ENCODE measurements around the gene TMEM30A. TPM values are rescaled to one million over a fixed set of nuclear protein-coding genes. Genes with fewer than 3 reads are reported as not detected.

Gene TMEM30A
- total and polyA plus RNA-seq, 2 of the 13 experiments (the other 11 are each of a cell fraction or from before 2014, with no cell fraction given) = 17.6 to 54.4 TPM

DNA sequence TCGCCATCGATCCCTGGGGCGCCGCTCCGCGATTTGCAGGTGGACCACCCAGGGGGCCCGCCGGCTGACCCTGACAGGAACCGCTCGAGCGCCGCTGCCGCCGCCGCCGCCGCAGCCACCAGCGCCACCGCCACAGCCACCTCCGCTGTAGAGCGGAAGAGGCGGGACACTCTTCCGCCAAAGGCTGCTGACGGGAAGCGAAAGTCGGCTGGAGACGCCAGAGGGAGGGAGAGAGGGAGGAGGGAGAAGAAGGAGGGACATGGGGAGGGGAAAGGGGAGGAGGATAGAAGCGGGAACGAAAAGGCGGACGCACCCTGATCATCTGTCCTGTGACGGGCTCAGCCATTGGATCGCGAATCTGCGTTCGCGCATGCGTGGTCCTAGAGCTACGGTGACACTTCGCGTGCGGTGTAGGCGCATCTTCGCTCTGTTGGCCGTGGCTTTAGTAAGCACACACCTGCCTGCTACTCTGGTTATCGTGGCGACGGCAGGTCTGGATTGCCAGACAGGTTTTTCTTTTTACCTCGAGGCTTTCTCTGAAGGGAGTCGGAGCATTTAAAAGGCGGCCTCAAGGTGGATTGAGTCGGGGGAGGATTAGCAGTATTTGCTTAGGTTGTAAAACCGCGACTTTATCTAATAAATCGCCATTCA is at the start of gene TMEM30A (continued):
- TF ChIP-seq ZMAT3 (CRISPR knock-in tag; conservative IDR thresholded peaks at IDR 0.05) (peak; percentile 77; the same call in 1 of the 2 replicates), ZBTB26 (CRISPR knock-in tag; IDR thresholded peaks at IDR 0.05; ENCODE audit: borderline replicate concordance) (0 out of 2 replicates have a peak, but pooled peaks have one; percentile 79), ZNF264 (CRISPR knock-in tag; IDR thresholded peaks at IDR 0.05) (no peak), POLR2AphosphoS5 (IDR thresholded peaks at IDR 0.05; ENCODE audit: low read depth, low read length) (peak; percentile 92), ISX (CRISPR knock-in tag; conservative IDR thresholded peaks at IDR 0.05) (no peak), ZNF383 (CRISPR knock-in tag; IDR thresholded peaks at IDR 0.05; ENCODE audit: borderline replicate concordance) (no peak), ZBTB42 (CRISPR knock-in tag; IDR thresholded peaks at IDR 0.05) (no peak), CBX2 (IDR thresholded peaks at IDR 0.05; ENCODE audit: low read depth, low read length) (no peak), CBX2 (CRISPR knock-in tag; IDR thresholded peaks at IDR 0.05; ENCODE audit: low read depth) (no peak), GMEB2 (CRISPR knock-in tag; IDR thresholded peaks at IDR 0.05; ENCODE audit: low read depth) (no peak), NCOA2 (CRISPR knock-in tag; IDR thresholded peaks at IDR 0.05) (no peak), ZNF674 (CRISPR knock-in tag; IDR thresholded peaks at IDR 0.05; ENCODE audit: low read depth) (0 out of 2 replicates have a peak, but pooled peaks have one; percentile 35), CENPBD1 (CRISPR knock-in tag; IDR thresholded peaks at IDR 0.05; ENCODE audit: borderline replicate concordance, low read depth) (no peak), REPIN1 (CRISPR knock-in tag; IDR thresholded peaks at IDR 0.05; ENCODE audit: borderline replicate concordance, low read depth) (peak; percentile 91), PAX8 (CRISPR knock-in tag; IDR thresholded peaks at IDR 0.05; ENCODE audit: borderline replicate concordance) (peak; percentile 74; the same call in 1 of the 2 replicates), ZNF333 (CRISPR knock-in tag; IDR thresholded peaks at IDR 0.05; ENCODE audit: borderline replicate concordance) (no peak)
- TF ChIP-seq, protein P1, sequence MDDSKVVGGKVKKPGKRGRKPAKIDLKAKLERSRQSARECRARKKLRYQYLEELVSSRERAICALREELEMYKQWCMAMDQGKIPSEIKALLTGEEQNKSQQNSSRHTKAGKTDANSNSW (CRISPR knock-in tag; IDR thresholded peaks at IDR 0.05; ENCODE audit: borderline replicate concordance) = peak; percentile 79; the same call in 1 of the 2 replicates
- TF ChIP-seq, protein P2, sequence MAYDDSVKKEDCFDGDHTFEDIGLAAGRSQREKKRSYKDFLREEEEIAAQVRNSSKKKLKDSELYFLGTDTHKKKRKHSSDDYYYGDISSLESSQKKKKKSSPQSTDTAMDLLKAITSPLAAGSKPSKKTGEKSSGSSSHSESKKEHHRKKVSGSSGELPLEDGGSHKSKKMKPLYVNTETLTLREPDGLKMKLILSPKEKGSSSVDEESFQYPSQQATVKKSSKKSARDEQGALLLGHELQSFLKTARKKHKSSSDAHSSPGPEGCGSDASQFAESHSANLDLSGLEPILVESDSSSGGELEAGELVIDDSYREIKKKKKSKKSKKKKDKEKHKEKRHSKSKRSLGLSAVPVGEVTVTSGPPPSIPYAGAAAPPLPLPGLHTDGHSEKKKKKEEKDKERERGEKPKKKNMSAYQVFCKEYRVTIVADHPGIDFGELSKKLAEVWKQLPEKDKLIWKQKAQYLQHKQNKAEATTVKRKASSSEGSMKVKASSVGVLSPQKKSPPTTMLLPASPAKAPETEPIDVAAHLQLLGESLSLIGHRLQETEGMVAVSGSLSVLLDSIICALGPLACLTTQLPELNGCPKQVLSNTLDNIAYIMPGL (CRISPR knock-in tag; IDR thresholded peaks at IDR 0.05; ENCODE audit: borderline replicate concordance in 1 of 2, low read depth in 1 of 2) = peak; percentile 54 to 91
- TF ChIP-seq, protein P3, sequence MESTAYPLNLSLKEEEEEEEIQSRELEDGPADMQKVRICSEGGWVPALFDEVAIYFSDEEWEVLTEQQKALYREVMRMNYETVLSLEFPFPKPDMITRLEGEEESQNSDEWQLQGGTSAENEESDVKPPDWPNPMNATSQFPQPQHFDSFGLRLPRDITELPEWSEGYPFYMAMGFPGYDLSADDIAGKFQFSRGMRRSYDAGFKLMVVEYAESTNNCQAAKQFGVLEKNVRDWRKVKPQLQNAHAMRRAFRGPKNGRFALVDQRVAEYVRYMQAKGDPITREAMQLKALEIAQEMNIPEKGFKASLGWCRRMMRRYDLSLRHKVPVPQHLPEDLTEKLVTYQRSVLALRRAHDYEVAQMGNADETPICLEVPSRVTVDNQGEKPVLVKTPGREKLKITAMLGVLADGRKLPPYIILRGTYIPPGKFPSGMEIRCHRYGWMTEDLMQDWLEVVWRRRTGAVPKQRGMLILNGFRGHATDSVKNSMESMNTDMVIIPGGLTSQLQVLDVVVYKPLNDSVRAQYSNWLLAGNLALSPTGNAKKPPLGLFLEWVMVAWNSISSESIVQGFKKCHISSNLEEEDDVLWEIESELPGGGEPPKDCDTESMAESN (CRISPR knock-in tag; conservative IDR thresholded peaks at IDR 0.05) = peak; percentile 80
- TF ChIP-seq, protein P4, sequence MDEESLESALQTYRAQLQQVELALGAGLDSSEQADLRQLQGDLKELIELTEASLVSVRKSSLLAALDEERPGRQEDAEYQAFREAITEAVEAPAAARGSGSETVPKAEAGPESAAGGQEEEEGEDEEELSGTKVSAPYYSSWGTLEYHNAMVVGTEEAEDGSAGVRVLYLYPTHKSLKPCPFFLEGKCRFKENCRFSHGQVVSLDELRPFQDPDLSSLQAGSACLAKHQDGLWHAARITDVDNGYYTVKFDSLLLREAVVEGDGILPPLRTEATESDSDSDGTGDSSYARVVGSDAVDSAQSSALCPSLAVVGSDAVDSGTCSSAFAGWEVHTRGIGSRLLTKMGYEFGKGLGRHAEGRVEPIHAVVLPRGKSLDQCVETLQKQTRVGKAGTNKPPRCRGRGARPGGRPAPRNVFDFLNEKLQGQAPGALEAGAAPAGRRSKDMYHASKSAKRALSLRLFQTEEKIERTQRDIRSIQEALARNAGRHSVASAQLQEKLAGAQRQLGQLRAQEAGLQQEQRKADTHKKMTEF (CRISPR knock-in tag; IDR thresholded peaks at IDR 0.05) = peak; percentile 90

Measured in HepG2 (cell line).